ENCODE measurements around the gene THADA.

The THADA gene

DNA sequence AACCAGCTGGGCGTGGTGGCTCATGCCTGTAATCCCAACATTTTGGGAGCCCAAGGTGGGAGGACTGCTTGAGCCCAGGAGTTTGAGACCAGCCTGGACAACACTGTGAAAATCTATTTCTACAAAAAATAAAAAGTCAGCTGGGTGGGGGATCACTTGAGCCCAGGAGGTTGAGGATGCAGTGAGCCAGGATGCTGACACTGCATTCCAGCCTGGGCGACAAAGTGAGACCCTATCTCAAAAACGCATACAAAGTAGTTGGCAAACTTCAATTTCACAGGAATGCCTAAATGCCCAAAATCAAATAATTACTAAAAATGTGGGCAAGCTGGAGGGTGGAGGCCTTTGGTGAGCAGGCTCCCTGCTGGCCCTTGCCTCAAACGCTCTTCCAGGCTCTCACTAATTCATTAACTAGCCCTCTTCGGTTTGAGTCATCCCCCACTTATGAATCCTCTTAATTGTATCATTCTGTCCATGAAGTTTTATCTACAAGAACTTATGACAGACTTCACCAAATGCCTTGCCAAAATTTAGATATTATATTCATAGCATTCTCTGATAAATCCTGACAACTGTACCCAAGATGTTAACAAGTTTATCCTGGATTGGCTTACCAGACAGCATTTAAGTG is 300.8 kb downstream of the THADA start:
- TF ChIP-seq, protein P1, sequence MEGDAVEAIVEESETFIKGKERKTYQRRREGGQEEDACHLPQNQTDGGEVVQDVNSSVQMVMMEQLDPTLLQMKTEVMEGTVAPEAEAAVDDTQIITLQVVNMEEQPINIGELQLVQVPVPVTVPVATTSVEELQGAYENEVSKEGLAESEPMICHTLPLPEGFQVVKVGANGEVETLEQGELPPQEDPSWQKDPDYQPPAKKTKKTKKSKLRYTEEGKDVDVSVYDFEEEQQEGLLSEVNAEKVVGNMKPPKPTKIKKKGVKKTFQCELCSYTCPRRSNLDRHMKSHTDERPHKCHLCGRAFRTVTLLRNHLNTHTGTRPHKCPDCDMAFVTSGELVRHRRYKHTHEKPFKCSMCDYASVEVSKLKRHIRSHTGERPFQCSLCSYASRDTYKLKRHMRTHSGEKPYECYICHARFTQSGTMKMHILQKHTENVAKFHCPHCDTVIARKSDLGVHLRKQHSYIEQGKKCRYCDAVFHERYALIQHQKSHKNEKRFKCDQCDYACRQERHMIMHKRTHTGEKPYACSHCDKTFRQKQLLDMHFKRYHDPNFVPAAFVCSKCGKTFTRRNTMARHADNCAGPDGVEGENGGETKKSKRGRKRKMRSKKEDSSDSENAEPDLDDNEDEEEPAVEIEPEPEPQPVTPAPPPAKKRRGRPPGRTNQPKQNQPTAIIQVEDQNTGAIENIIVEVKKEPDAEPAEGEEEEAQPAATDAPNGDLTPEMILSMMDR (IDR thresholded peaks at IDR 0.05; ENCODE audit: insufficient read depth, low read depth, low read length, missing control alignments) = no peak
- no peak overlapping the region for H3K4me3 ChIP-seq (ENCODE audit: low read depth, low read length)
- DNase-seq (ENCODE audit: low read depth) = no peak

DNA sequence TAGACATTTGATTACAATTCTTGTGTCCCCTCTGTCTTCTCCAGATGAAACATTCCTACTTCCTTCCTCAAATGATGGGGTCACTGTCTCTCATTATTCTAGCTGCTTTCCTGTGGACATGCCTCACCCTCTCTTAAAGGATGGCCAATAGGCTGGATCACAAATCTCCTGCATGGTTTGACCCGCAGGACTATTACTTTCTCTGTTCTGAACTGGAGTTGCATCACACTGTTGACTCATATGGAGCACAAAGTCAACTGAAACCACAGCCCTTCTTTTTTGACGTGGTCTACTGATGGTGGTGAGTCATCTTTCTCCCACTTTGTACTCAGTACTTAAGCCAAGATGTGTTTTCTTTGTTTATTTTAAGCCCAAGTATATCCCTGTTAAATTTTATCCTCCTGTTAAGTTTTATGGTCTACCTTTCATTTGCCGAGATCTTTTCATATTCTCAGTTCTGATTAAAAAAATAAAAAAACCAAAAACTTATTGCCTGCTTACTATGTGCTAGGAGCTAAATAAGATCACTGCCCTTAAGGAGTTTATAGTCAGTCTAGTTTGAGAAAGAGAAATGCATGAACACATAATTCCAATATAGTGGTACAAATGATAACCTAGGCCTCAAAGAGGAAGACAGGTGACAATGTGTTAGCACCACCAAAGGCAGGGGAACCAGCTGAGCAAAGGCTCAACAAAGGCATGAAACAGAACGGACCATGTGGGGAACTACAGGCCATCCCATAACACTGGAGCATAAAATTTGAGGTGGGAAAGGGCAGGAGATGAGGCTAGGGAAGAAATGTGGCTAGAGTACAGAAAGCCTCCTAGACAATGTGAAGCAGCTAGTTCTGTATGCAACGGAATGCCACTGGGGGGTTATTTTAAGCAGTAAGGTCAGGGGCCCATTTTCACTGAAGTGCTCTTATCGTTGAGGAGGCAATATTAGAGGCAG is 301.8 kb downstream of the THADA start:
- TF ChIP-seq, protein P1 (IDR thresholded peaks at IDR 0.05; ENCODE audit: insufficient read depth, low read depth, low read length, missing control alignments) = no peak
- no peak overlapping the region for H3K4me3 ChIP-seq (ENCODE audit: low read depth, low read length)
- DNase-seq (ENCODE audit: low read depth) = peak; percentile 92

DNA sequence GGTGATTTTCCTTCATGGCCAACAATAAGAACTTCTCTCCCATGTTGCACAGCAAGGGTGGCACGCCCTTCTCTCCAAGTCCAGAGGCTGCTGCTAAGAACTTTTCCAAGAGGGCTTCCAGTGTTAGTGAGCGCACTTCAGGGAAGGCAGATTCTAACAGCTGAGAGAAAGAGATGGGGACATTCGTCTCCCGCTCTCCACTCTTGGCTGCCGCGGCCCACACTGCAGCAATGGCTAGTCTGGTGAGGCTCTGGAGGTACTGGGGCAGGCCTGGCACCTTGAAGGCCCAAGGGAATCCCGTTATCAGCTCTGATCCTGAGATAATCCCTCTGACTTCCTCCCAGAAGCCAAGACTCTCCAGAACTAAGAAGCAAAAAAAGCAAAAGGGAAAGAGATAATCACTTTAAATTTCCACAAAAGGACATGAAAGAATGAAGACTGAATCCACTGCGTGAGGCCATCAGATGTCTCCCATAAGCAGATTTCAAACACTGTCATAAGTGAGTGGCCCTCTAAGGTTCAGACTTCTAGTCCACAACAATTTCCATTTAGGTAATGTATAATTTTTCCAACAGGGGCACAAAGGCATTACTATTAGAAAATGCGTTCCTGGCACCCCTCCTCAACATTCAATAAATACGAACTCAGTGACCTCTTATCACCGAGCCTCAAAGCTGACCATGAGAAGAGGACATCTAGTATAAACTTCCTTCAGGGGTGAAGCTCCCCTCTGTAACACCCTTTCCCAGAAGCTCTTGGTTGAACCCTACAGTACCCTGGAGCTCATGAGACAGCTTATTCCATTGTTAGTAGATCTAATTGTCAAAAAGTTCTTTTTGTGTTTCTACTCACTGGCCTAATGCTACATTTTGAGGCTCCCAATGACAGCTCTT is 302.7 kb downstream of the THADA start:
- no peak for DNase-seq (ENCODE audit: low read depth)
- H3K4me3 ChIP-seq (ENCODE audit: low read depth, low read length) = no peak overlapping the region

DNA sequence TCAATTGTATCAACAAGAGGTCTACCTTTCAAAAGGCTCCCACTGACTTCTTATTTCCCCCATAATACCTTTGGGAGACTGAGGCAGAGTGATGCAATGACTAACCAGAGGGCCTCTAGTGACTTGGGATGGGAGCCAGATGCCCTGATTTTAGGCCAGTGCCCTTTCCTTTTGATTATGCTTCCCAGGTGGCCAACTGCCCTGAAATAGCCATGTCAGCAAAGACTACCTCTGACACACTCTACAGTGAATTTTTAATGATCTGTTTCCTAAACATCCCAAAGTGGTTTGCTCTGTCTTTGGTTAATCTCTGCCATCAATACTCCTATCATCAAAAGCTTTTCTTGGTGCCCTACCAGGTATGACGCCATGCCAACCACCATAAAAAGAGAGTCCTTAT is 303.5 kb downstream of the THADA start:
- H3K4me3 ChIP-seq (ENCODE audit: low read depth, low read length) = no peak overlapping the region
- no peak for DNase-seq (ENCODE audit: low read depth)
- TF ChIP-seq, protein P1 (IDR thresholded peaks at IDR 0.05; ENCODE audit: insufficient read depth, low read depth, low read length, missing control alignments) = no peak

More for the DNA sequence above, 302.7 kb downstream of the THADA start:
- TF ChIP-seq, protein P1 (IDR thresholded peaks at IDR 0.05; ENCODE audit: insufficient read depth, low read depth, low read length, missing control alignments) = no peak

DNA sequence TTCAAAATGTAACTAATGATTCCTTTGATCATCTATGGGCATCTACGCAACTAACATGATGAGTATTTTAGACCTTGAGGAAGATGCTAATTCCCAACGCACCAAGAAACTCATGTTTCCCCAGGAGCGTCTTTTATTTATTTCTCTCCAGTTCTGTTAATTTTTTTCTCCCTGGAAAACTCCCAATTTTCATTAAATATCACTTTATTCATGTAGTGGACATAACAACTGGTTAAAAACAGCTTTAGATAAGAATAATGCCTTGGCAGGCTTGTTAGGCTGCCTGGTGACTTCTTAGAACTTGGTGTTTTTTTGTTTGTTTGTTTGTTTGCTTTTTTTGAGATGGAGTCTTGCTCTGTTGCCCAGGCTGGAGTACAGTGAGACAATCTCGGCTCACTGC is 306.5 kb downstream of the THADA start:
- no peak for DNase-seq (ENCODE audit: low read depth)
- TF ChIP-seq, protein P1 (IDR thresholded peaks at IDR 0.05; ENCODE audit: insufficient read depth, low read depth, low read length, missing control alignments) = no peak
- H3K4me3 ChIP-seq (ENCODE audit: low read depth, low read length) = no peak overlapping the region

DNA sequence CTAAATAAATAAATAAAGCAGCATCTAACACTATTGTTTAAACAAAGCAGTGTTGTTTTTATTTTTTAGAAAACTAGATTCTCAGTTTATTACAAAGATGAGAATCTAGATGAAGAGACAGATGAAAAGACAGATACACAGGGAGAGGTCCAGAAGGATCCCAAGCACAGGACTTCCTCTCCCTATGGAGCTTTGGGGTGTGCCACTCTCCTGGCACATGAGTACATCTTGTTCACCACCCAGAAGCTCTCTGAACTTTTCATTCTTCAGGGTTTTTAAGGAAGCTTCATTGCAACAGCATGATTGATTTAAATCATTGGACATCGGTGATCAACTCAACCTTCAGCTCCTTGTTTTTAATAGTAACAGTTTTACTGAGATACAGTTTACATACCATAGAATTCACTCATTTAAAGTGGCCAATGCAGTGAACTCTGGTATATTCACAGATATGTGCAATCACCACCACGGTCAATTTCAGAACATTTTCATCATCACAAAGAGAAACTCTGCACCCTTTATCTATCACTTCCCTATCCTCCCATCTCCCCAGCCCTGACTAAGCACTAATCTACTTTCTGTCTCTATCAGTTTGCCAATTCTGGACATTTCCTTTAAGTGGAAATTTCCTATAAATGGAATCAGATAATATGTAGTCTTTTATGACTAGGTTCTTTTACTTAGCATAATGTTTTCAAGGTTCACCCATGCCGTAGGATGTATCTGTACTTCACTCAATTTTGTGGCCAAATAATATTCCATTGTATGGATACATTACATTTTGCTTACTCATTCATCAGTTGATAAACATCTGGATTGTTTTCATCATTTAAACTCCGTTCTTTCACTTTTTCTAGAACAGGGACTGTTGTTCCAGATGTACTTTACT is 307.2 kb downstream of the THADA start:
- DNase-seq (ENCODE audit: low read depth) = no peak
- no peak overlapping the region for H3K4me3 ChIP-seq (ENCODE audit: low read depth, low read length)
- TF ChIP-seq, protein P1 (IDR thresholded peaks at IDR 0.05; ENCODE audit: insufficient read depth, low read depth, low read length, missing control alignments) = no peak

Measured in GM12865 (cell line).